GM23338 (cell line): ENCODE measurements around the gene ASTL.

Experiments
- CREB1 ChIP-seq: fragments of 250-450 bp; sonication (Bioruptor Pico); IDR thresholded peaks from 2 replicates; pipeline ENCODE4 v1.5.0; 2020; ENCODE audit warnings: low read depth, mild to moderate bottlenecking, moderate library complexity
- CTCF ChIP-seq, 2 experiments: fragments of 200-600 bp in 1 of 2; sonication (generic) in 1 of 2; conservative IDR thresholded peaks; 2 replicates each; pipeline versions ENCODE4 v1.5.1 to v1.6.1; 2016 to 2017; ENCODE audit warnings: antibody characterized with exemption in 2 of 2, low read depth in 2 of 2, mild to moderate bottlenecking in 2 of 2, moderate library complexity in 1 of 2
- ETS1 ChIP-seq: IDR thresholded peaks from 2 replicates; pipeline ENCODE4 v1.6.1; 2016; ENCODE audit warnings: antibody characterized with exemption
- EZH2 ChIP-seq: fragments of 200-600 bp; sonication (generic); IDR thresholded peaks from one replicate; pipeline ENCODE4 v1.8.0; 2017; ENCODE audit warnings: antibody characterized with exemption, mild to moderate bottlenecking, low read depth; ENCODE audit not compliant: unreplicated experiment
- EZH2phosphoT487 ChIP-seq: fragments of 200-600 bp; sonication (generic); IDR thresholded peaks from one replicate; pipeline ENCODE4 v1.8.1; 2018; ENCODE audit warnings: antibody characterized with exemption; ENCODE audit not compliant: unreplicated experiment
- JUNB ChIP-seq: IDR thresholded peaks from one replicate; pipeline ENCODE4 v1.6.1; 2016; ENCODE audit warnings: antibody characterized with exemption; ENCODE audit not compliant: unreplicated experiment
- NANOG ChIP-seq: IDR thresholded peaks from 2 replicates; pipeline ENCODE4 v1.6.1; 2016; ENCODE audit warnings: antibody characterized with exemption, borderline replicate concordance
- POLR2AphosphoS5 ChIP-seq: IDR thresholded peaks from 2 replicates; pipeline ENCODE4 v1.6.1; 2016; ENCODE audit warnings: antibody characterized with exemption, low read depth
- REST ChIP-seq: IDR thresholded peaks from one replicate; pipeline ENCODE4 v1.6.1; 2018; ENCODE audit warnings: antibody characterized with exemption; ENCODE audit not compliant: unreplicated experiment
- STAT1 ChIP-seq: IDR thresholded peaks from one replicate; pipeline ENCODE4 v1.6.1; 2016; ENCODE audit warnings: antibody characterized with exemption; ENCODE audit not compliant: unreplicated experiment
- ZNF114 ChIP-seq: fragments of 250-450 bp; sonication (Bioruptor Pico); IDR thresholded peaks from 2 replicates; pipeline ENCODE4 v1.5.0; 2020; ENCODE audit warnings: mild to moderate bottlenecking, moderate library complexity
- ZNF331 ChIP-seq: fragments of 250-450 bp; sonication (Bioruptor Pico); IDR thresholded peaks from 2 replicates; pipeline ENCODE4 v1.5.0; 2020; ENCODE audit warnings: low read depth, mild to moderate bottlenecking, moderate library complexity

DNA sequence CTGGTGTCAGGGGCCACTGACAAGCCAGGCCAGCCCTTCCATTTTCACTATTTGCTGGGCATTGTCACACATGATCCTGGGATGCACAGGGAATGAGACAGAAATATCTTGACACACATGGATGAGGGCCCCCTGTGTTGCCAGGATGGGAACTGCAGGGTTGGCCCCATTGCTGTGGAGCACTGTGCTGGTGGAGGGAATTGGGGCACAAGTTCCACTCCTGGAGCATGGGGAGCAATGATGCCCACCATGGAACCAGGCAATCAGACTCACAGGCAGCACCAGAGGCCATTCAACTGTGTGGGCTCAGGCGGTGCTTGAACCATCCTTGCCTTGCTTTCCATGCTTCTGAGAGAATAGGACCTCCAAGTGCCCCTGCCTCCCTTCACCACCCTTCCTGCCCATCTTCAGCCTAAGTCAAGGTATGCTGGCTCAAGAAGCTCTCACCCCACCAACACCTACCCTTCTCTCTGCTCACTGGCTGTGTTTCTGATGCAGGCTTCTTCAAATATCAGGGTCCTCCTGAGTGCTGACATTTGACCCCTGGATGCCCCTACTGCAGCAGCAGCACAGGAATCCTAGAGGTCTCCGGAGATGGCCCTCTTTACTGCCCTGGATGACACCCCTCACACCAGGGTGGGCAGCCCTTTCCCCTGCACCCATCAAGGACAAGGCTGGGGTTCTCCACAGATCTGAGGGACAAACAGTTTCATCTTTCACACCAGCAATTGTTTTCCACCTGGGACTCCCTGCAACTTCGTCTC, 33.0 kb downstream of the ASTL start:
- TF ChIP-seq CTCF (conservative IDR thresholded peaks at IDR 0.05; ENCODE audit: low read depth in 2 of 2) (no peak), POLR2AphosphoS5 (no peak), EZH2 (no peak), CREB1 (CRISPR knock-in tag) (no peak), ETS1 (no peak), EZH2phosphoT487 (no peak), REST (no peak), STAT1 (no peak), JUNB (no peak), ZNF331 (no peak), ZNF114 (CRISPR knock-in tag) (no peak), NANOG (no peak)
